ENCODE results near the gene FAM222A.

DNA sequence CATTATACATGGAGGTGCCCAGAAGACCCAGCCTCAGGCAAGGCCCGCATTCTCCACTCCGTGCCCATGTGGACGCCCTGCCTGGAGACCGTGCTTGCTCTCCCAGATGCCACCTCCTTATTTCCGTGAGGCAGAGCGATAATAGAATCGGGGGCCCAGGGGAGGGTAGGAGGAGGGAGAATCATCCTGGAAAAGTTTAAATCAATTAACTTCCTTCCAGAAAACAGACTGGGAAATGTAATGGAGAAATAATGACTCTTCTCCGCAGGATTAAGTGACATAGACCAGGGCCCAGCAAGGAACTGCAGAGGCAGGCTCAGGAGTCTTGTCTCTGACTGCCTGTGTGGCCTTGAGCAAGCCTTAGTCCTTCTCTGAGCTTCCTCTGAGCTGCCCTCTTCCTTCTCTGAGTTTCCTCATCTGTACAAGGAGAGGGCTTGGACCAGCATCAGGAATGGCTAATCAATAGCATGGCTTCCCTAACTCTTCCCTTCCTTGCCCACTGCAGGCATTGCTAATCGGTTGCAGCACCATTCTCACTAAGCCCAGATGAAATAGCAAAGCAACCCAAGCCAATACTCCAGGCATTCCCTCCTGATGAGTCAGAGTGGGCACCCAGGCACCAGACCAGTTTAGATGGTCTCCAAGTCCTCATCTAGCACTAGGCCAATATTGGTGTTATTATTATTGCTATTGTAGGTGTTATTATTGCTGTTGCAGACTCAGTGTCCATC, 11.3 kb upstream of the FAM222A start:
- TF ChIP-seq YY1 (IDR thresholded peaks at IDR 0.05; ENCODE audit: insufficient read depth, insufficient read length) (no peak), ZNF274 (IDR thresholded peaks at IDR 0.05; ENCODE audit: low read depth, low read length) (no peak), SUZ12 (IDR thresholded peaks at IDR 0.05; ENCODE audit: extremely low read depth, insufficient read depth, insufficient read length) (no peak)

All from NT2/D1 (cell line).